CD4-positive, alpha-beta T cell treated with Interleukin-4 for 4 hours (primary cell): Measurements from ENCODE around the gene KIAA1549.

Experiments
- DNase-seq: peaks from one replicate; pipeline ENCODE4 v3.0.0-alpha.2; 2020

The KIAA1549 gene

DNA sequence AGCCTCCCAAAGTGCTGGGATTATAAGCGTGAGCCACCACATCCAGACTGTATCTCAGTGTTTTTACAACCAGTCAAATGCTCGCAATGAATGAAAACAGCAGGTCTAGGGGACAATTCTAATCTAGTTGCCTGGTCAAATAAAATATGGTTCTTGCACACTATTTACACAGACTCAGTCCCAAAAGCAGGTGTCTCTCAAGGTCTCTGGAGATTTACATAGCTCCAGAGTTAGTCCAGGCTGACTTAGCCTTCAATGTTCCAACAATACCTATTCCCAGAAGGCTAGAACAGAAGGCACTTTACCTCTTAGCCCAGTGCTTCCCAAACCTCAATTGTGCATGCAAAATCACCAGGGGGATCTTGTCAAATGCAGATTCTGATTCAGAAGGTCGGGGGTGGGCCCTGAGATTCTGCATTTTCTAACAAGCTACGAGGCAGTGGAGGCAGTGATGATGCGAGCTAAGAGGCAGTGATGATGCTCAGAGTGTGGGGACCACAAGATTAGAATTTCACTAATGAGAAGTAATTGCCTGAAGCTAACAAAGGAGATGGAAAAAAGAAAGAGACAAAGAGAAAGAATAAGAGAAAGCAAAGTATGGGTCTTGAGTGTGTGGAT is 6.4 kb downstream of the KIAA1549 start:
- no peak for DNase-seq

GRCh38 chr7:138974103-138974502 is 7.1 kb downstream of the KIAA1549 start:
- no peak for DNase-seq

GRCh38 chr7:138970952-138971351 is 10.2 kb downstream of the KIAA1549 start:
- no peak for DNase-seq

DNA sequence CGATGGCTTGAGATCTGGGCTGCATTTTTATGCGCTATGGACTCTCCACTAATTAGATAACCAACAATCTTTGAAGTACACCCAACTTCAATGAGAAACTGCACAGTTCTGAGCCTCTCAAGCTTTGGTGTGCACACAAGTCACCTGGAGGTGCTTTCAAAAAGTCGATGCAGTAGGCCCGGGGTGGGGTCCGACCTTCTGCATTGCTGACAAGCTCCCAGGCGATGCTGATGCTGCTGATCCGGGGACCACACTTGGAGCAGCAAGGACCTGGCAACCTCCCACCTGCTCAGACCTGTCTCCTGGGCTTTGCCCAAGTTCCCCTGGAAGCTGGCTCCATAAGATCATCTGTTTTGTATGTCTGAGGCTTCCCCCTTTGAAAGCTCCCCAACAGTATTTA is 10.7 kb downstream of the KIAA1549 start:
- DNase-seq, result no peak

DNA sequence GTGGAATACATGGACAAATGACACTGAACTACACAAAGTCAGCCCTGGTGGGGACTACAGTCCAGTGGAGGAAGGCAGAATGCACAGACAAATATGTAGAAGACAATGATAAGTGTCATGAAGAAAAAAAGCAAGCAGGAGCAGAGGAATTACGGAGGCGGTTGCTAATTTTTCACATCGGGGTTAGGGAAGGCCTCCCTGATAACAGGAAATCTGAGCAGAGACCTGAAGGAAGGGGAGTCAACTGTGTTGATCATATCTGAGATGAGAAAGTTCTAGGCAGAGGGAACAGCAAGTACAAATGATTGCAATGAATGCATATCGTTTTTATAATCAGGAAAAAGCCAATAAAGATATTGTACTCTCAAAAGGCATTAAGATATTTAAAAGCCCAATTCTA is 14.0 kb downstream of the KIAA1549 start:
- DNase-seq, result no peak

- DNase-seq, result no peak
Measured at GRCh38 chr7:138964624-138965436, 16.4 kb downstream of the KIAA1549 start.

DNA sequence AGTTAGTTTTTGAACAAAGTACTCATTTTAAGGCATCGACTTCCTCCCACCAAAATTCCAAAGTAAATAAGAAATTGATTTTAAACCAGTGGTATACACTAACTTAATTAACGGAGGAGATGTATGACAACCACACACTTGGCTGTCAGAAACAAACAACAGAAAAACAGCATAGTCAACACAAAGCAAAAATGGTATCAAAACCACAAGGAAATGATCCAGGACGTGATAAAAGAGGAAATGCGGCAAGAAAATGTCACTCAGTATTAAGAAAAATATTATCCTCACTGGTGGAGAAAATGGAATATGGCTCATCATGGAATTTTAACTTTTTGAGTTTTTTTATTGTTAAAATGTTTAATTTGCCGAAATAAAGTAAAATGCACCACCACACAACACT is 17.5 kb downstream of the KIAA1549 start:
- no peak for DNase-seq

DNA sequence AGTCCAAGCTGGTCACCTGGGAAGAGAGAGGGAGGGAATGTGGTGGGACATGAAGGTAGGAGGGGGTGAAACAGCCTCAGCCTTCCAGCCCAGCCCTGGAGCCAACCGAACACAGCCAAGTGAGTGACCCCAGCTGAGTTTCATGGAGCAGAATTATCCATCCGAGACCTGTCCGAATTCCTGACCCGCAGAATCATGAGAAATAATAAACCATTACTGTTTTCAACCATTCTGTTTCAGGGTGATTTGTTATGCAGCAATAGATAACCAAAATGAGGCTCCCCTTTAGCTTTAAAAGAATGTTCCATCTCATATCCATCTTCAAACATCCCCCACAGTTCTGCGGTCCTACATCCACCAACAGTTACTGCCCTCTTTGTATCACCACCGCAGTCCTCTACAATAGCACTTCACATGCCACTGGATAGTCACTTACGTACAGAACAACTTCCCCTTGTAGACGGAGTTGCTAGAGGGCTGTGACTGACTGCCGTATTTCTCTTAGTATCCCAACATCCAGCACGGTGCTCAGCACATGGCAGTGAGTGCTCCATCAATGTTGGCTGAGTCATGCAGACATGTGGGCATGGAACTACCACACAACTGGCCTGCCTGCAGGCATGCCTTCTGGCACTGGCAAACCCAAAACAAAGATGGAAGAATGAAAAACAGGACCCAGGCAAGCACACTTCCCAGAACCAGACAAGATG is 18.5 kb downstream of the KIAA1549 start:
- DNase-seq, result no peak

DNA sequence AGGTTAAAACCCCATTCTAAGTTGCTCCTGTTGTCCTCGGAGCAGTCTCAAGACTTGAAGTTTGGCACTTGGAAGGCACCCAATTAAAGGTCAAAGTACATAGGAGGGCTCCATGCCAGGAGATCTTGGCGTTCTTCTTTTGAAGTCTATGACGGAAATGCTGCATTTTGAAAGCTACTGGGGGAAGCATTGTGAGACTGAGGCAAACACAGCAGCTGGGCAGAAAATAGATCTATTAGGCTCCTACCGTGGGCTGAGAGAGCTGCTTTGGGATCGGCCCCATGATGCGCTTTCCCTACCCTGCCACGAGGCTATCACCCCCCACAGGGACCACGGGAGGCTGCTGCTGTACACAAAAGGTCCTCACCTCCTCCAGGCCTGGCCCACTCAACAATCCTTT is 20.0 kb downstream of the KIAA1549 start:
- no peak for DNase-seq

GRCh38 chr7:138958391-138958956 is 22.7 kb downstream of the KIAA1549 start:
- no peak for DNase-seq

- DNase-seq, result no peak
Measured at GRCh38 chr7:138957753-138958390, 23.3 kb downstream of the KIAA1549 start.

DNA sequence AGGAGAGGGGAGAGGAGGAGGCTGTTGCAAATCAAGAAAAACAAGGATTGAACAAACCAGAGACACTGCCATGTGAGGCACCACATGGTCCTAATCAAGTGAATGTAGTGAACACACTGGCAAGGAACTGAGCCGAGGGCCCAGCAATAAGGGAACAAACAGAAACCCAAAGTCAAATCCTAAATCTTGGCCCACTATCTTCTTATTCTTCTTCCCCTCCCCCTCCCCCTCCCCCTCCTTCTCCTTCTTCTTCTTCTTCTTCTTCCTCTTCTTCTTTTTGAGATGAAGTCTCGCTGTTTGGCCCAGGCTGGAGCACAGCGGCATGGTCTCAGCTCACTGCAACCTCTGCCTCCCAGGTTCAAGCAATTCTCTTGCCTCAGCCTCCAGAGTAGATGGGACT is 24.0 kb downstream of the KIAA1549 start:
- no peak for DNase-seq

DNA sequence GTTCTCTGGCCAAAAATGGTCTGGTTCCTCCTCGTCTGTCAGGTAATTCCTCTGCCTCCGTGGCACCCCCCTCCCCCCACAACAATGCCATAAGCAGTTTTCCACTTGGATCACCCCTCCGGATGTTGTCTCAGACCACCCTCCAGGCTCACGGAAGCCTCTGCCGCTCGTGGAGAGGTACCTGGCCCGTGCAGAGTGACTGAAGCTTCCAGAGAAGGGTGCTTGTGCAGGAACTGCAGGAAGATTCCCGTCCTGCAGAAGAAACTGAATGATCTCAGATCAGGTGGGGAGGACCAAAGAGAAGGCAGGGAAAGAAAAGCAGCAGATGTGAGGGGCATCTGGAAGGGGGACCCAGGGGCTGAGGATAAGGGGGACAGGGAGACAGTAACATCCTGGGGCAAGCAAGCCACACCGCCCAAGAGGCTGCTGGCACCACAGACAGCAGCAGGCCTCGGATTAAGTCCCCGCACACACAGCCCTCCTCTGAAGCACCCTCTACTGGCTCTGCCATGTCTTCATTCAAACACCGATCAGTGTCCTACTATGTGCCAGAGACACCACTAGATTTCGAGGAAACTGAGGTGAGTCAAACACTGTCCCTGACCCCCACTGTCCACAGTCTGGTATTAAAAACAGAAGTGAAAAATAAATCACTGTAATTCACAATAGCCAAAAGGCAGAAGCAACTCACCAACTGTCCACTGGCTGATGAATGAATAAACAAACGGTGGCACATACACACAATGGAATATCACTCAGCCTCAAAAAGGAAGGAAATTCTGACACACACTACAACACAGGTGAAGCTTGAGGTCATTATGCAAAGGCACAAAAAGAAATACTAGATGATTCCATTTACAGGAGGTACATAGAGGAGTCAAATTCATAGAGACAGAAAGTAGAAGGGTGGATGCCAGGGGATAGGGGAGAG is 26.4 kb downstream of the KIAA1549 start:
- DNase-seq, result no peak

DNA sequence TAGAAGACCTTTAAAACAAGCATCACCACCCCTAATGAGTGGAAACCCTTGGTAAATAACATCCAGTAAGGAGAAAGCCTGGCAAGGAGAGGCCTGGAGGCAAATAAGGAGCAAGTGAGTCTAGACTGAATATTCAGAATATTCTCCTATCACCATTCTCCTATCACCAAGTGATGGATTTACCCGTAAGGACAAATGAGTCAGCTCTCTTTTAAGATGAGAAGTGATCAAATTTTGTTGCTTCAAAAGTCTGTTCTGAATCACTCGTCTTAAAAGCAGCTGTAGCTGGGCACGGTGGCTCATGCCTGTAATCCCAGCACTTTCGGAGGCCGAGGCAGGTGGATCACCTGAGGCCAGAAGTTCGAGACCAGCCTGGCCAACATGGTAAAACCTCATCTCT is 28.4 kb downstream of the KIAA1549 start:
- no peak for DNase-seq

GRCh38 chr7:138951953-138952352 is 29.2 kb downstream of the KIAA1549 start:
- no peak for DNase-seq

GRCh38 chr7:138949421-138950088 is 31.6 kb downstream of the KIAA1549 start:
- no peak for DNase-seq

DNA sequence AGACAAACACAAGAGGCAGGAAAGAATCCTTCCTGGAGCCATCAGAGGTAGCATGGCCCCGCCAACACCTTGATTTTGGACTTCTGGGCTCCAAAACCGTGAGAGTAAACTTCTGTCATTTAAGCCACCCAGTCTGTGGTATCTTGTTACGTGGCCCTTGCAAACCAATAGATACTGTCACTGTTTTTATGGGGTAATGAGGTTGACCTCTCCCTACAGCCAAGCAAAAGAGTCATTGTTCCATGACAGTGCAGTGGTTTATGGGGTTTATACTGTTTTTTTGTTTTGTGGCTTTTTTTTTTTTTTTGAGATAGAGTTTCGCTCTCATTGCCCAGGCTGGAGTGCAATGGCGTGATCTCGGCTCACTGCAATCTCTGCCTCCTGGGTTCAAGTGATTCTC is 32.8 kb downstream of the KIAA1549 start:
- no peak for DNase-seq

- DNase-seq, result no peak
Measured at GRCh38 chr7:138945821-138946220, 35.4 kb downstream of the KIAA1549 start.

DNA sequence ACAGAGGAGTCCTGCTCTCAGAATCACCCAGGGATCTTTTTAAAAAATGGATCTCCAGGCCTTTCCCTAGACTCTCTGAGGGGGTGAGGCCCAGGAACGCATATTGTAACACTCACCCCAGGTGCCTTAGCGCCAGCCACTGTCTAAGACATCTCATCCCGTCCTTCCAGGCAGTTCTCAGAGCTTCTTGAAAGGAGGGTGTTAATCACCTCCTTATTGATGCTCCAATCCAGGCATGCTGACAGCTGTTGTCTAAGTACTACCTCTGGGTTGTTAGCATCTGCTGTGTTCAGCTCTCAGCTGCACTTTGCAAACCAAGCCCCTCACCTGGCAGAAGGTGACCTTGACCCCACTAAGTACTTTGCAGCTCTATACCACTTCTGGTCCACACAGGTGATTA is 36.0 kb downstream of the KIAA1549 start:
- no peak for DNase-seq

DNA sequence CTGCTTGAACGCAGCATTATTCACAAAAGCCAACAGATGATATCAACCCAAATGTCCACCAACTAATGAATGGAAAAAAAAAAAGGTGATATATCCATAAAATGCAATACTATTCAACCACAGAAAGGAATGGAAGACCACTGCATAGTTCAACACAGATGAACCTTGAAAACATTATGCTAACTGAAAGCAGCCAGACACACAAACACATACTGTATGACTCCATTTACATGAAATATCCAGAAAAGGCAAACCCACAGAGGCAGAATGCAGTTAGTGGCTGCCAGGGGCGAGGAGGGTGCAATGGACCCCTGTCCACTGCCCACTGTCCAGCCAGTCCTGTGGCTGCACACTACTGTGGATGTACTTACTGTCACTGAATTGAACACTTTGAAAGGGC is 36.6 kb downstream of the KIAA1549 start:
- DNase-seq, result no peak

DNA sequence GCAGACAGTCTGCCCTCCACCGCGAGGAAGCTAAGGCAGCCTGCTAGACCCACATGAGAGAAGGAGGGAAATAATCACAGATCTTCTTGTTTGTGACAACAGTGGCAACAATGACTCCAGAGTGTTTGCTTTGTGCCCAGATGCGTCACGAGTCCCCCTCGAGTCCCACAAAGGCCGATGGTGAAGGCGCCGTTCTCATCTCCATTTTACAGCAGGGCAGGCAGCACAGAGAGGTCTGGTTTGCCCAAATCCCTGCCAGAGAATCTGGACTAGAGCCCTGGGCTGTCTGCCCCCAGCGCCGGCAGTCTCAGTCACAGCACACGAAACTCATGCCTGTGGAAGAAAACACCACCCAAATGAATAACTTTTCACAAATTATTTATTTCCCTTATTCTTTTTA is 38.1 kb downstream of the KIAA1549 start:
- no peak for DNase-seq

DNA sequence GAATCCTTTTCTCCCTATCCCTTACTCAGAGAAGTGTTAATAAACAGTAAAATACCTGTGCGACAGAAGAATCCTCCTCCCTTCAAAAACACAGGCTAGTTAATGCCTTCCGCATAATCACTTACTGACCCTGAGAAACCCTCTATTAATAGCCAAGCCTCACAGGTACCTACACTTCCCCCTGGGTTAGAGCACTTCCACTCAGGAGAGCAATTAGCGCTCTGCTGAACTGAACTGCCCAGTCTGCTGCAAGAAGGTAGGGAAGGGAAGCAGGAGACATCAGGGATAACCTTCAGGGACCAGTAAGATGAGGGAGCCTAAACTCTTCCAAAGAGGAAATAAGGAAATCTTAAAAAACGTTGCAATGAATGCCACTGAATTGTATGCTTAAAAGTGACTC is 39.6 kb downstream of the KIAA1549 start:
- DNase-seq, result no peak
